Measurements from ENCODE around the gene HEYL. TPM values are rescaled to one million over a fixed set of nuclear protein-coding genes. Genes with fewer than 3 reads are reported as not detected.
A peak's percentile ranks its signal among the peaks of the same experiment; 100 is the strongest.

HEYL gene
- total and polyA plus RNA-seq, 9 donors = 1.8 to 27.2 (median 11.3) TPM

- intact Hi-C loops (cut with DNase I) = no loop called here
- Histone ChIP-seq H3K36me3 (no peaks in the 10 kb centered on the region), H3K9me3 (no peaks in the 10 kb centered on the region), H3K27me3 (no peaks in the 10 kb centered on the region), H3K27ac (peak overlapping the region in 1 of 2 donors; percentile 61), H3K4me3 (no peak overlapping the region), H3K4me1 (ENCODE audit: insufficient read depth) (peaks cover 17% of the 10 kb centered on the region)
- TF ChIP-seq POLR2A (IDR thresholded peaks at IDR 0.05) = no peak
- TF ChIP-seq, protein P1, sequence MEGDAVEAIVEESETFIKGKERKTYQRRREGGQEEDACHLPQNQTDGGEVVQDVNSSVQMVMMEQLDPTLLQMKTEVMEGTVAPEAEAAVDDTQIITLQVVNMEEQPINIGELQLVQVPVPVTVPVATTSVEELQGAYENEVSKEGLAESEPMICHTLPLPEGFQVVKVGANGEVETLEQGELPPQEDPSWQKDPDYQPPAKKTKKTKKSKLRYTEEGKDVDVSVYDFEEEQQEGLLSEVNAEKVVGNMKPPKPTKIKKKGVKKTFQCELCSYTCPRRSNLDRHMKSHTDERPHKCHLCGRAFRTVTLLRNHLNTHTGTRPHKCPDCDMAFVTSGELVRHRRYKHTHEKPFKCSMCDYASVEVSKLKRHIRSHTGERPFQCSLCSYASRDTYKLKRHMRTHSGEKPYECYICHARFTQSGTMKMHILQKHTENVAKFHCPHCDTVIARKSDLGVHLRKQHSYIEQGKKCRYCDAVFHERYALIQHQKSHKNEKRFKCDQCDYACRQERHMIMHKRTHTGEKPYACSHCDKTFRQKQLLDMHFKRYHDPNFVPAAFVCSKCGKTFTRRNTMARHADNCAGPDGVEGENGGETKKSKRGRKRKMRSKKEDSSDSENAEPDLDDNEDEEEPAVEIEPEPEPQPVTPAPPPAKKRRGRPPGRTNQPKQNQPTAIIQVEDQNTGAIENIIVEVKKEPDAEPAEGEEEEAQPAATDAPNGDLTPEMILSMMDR (IDR thresholded peaks at IDR 0.05) = no peak
- TF ChIP-seq EP300 (IDR thresholded peaks at IDR 0.05) = no peak
- DNase-seq = no peak
- 67 to 86% (median 78%) methylated on average over 3 of the region's 3 CpGs for WGBS, 3 donors
Measured at GRCh38 chr1:39645411-39646043, 6.1 kb upstream of the HEYL start.

DNA sequence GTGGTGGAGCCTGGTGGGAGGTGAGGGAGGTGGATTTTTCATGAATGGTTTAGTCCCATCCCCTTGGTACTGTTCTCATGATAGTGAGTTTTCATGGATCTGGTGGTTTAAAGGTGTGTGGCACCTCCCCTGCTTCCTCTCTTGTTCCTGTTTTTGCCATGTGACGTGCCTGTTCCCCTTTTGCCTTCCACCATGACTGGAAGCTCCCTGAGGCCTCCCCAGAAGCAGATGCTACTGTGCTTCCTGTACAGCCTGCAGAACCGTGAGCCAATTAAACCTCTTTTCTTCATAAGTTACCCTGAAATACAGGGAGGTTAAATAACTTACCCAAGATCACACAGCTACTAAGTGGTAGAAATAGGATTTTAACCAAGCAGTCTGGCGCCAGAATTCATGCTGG lies 4.3 kb upstream of the HEYL start:
- intact Hi-C loops (cut with DNase I) = no loop called here
- no peak for DNase-seq
- Histone ChIP-seq H3K4me1 (ENCODE audit: insufficient read depth) (peaks cover 17% of the 10 kb centered on the region), H3K9me3 (no peaks in the 10 kb centered on the region), H3K27ac (no peak overlapping the region), H3K36me3 (no peaks in the 10 kb centered on the region), H3K4me3 (no peak overlapping the region), H3K27me3 (no peaks in the 10 kb centered on the region)
- TF ChIP-seq EP300 (IDR thresholded peaks at IDR 0.05) (no peak), POLR2A (IDR thresholded peaks at IDR 0.05) (no peak)
- TF ChIP-seq, protein P1 (IDR thresholded peaks at IDR 0.05) = no peak
- 97 to 100% (median 98%) methylated on average over 3 of the region's 3 CpGs for WGBS, 3 donors

GRCh38 chr1:39642796-39643195 lies 3.4 kb upstream of the HEYL start:
- no peak overlapping the region for H3K27ac ChIP-seq
- WGBS, 3 donors = 19 to 36% (median 26%) methylated on average over 4 of the region's 4 CpGs
- TF ChIP-seq POLR2A (IDR thresholded peaks at IDR 0.05) (no peak), EP300 (IDR thresholded peaks at IDR 0.05) (no peak)
- TF ChIP-seq, protein P1 (IDR thresholded peaks at IDR 0.05) = no peak

DNA sequence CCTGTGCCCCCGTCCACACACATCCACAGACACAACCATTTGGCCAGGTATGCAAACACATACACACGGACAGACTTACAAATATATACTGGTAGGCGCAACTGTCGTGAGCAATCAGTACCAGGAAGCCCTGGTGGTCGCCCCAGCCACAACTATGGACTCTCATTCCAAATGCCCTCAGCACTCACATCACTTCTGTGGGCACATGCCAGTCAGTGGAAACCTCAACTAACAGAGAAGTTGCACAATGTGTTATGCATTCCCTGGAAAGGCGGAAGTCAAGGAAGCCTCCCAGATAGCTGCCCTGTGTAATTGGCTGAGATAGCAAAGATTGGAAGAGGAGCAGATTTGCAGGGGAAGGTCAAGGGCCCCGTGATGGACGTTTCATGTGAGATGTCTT lies 1.4 kb upstream of the HEYL start:
- H3K9me3 ChIP-seq = no peaks in the 10 kb centered on the region
- H3K27ac ChIP-seq = no peak overlapping the region
- DNase-seq = no peak
- no peaks in the 10 kb centered on the region for H3K27me3 ChIP-seq
- no peak for TF ChIP-seq EP300 (IDR thresholded peaks at IDR 0.05)
- TF ChIP-seq POLR2A (IDR thresholded peaks at IDR 0.05) = no peak
- TF ChIP-seq, protein P1 (IDR thresholded peaks at IDR 0.05) = no peak
- H3K36me3 ChIP-seq = no peaks in the 10 kb centered on the region
- H3K4me1 ChIP-seq (ENCODE audit: insufficient read depth) = peaks cover 3% of the 10 kb centered on the region
- intact Hi-C loops (cut with DNase I) = no loop called here
- WGBS, 3 donors = 93 to 96% (median 93%) methylated on average over 8 of the region's 8 CpGs
- no peak overlapping the region for H3K4me3 ChIP-seq

More at GRCh38 chr1:39642796-39643195, 3.4 kb upstream of the HEYL start:
- no peaks in the 10 kb centered on the region for H3K36me3 ChIP-seq
- no peaks in the 10 kb centered on the region for H3K27me3 ChIP-seq
- peaks cover 16% of the 10 kb centered on the region for H3K4me1 ChIP-seq (ENCODE audit: insufficient read depth)
- no peak for DNase-seq
- H3K9me3 ChIP-seq = no peaks in the 10 kb centered on the region
- no peak overlapping the region for H3K4me3 ChIP-seq
- intact Hi-C loops (cut with DNase I) = no loop called here
